Measurements from ENCODE around the gene CNGA3.

DNA sequence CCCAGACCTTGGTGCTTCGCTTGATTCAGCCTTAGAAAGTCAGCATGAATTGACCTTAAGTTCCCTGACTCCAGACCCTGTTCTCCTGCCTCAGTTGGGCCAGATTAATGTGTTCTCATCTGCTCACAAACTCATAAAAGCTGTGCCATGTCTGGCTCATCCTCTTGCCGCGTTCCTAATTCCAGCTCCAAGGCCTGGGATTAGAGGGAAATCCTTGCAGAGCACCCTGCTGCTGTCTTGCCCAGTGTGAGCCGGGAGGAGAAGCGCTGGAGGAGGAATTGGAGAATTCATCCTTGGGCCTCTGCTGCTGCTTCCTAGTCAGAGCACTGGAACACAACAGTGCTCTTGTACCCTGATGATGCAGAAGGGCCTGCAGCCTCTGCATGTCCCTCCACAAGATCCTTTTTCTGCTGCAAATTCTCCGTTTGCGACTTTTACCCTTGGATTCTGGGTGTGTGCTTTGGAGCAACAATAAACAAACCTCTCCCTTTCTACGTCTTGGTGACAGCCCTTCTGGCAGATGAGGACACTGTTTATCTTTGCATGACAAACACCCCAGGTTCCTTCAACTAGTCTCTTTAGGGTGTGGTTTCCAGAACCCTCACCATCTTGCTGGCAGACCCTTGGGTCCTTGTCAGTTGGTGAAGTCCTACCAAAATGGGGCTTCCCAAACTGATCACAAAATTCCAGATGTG lies 46.9 kb upstream of the CNGA3 start:
- TF ChIP-seq, protein P1, sequence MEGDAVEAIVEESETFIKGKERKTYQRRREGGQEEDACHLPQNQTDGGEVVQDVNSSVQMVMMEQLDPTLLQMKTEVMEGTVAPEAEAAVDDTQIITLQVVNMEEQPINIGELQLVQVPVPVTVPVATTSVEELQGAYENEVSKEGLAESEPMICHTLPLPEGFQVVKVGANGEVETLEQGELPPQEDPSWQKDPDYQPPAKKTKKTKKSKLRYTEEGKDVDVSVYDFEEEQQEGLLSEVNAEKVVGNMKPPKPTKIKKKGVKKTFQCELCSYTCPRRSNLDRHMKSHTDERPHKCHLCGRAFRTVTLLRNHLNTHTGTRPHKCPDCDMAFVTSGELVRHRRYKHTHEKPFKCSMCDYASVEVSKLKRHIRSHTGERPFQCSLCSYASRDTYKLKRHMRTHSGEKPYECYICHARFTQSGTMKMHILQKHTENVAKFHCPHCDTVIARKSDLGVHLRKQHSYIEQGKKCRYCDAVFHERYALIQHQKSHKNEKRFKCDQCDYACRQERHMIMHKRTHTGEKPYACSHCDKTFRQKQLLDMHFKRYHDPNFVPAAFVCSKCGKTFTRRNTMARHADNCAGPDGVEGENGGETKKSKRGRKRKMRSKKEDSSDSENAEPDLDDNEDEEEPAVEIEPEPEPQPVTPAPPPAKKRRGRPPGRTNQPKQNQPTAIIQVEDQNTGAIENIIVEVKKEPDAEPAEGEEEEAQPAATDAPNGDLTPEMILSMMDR (conservative IDR thresholded peaks at IDR 0.05; ENCODE audit: low read depth, low read length): no peak
- TF ChIP-seq EZH2phosphoT487 (IDR thresholded peaks at IDR 0.05; ENCODE audit: borderline replicate concordance, low read length): no peak
- no peak for TF ChIP-seq EZH2 (IDR thresholded peaks at IDR 0.05; ENCODE audit: low read length, unreplicated experiment)

Measured in PC-3 (cell line).